Measurements from ENCODE around the gene LRRN3. TPM values are rescaled to one million over a fixed set of nuclear protein-coding genes. Genes with fewer than 3 reads are reported as not detected.

LRRN3 gene
- total RNA-seq, 1 donor from 2014 or later = 6.3 TPM

DNA sequence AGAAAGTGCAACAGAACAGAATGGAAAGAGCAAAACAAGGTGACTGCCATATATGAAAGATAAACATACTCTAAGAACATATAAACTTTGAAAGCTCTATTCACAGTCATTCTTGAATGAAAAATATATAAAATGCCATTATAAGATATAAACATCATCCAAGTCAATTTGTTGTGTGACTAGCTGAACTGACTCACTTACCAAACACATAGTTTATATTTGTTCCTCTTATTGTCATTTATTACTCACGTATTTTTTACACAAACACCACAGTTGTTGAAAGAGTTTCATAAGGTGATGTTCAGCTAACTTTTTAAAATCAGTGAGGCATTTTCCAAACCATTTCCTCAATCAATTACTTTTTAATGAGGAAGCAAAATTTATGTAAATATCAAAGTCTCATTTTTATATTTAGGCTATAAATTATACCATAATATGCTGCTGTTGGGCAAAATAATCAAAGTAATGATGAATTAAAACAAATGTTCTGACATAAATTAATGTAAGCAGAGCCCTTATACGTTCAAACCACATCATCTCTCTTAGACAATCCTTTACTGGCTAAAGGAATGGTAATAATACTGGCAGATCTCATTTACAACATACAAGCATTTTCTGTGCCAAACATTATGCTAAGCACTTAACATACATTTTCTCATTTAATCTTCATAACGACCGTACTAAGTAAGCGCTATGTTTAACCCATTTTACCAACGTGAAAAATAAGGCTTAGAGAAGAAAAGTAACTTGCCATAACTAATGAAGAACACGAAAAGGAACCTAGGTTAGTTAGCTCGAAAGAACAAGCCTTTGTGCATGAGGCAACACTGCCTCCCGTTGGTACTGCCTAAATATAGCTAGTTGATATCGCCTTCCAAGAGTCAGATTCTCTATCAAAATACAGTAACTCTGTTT lies 7.3 kb downstream of the LRRN3 start:
- peaks cover 26% of the 10 kb centered on the region for H3K4me1 Mint-ChIP-seq (ENCODE audit: low read depth, unreplicated experiment)
- TF ChIP-seq, protein P1, sequence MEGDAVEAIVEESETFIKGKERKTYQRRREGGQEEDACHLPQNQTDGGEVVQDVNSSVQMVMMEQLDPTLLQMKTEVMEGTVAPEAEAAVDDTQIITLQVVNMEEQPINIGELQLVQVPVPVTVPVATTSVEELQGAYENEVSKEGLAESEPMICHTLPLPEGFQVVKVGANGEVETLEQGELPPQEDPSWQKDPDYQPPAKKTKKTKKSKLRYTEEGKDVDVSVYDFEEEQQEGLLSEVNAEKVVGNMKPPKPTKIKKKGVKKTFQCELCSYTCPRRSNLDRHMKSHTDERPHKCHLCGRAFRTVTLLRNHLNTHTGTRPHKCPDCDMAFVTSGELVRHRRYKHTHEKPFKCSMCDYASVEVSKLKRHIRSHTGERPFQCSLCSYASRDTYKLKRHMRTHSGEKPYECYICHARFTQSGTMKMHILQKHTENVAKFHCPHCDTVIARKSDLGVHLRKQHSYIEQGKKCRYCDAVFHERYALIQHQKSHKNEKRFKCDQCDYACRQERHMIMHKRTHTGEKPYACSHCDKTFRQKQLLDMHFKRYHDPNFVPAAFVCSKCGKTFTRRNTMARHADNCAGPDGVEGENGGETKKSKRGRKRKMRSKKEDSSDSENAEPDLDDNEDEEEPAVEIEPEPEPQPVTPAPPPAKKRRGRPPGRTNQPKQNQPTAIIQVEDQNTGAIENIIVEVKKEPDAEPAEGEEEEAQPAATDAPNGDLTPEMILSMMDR (IDR thresholded peaks at IDR 0.05; ENCODE audit: partially characterized antibody, unreplicated experiment) = peak; percentile 21
- H3K9me3 Mint-ChIP-seq (ENCODE audit: unreplicated experiment) = no peaks in the 10 kb centered on the region
- no peaks in the 10 kb centered on the region for H3K36me3 Mint-ChIP-seq (ENCODE audit: unreplicated experiment)
- no peak overlapping the region for H3K27ac Mint-ChIP-seq (ENCODE audit: unreplicated experiment)
- no peak overlapping the region for H3K4me3 Mint-ChIP-seq (ENCODE audit: unreplicated experiment)
- H3K27me3 Mint-ChIP-seq (ENCODE audit: unreplicated experiment) = no peaks in the 10 kb centered on the region
- DNase-seq = peak; percentile 45

DNA sequence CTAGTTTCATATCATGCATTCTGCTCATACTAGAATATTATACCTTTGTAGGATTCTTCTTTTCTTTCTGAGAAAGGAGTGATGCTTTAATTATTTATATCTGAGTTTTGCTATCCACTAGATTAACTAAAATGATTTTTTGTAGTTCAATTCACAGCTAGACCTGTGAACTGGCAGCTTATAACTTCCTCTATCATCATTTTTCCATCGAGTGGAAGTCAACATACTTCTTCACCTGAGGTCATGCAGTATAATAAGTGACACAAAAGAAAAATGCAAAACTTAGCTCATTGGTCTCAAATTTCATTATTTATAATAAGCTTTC lies 8.0 kb downstream of the LRRN3 start:
- Mint-ChIP-seq H3K36me3 (ENCODE audit: unreplicated experiment) (no peaks in the 10 kb centered on the region), H3K27ac (ENCODE audit: unreplicated experiment) (no peak overlapping the region), H3K4me1 (ENCODE audit: low read depth, unreplicated experiment) (peaks cover 23% of the 10 kb centered on the region), H3K27me3 (ENCODE audit: unreplicated experiment) (no peaks in the 10 kb centered on the region), H3K9me3 (ENCODE audit: unreplicated experiment) (no peaks in the 10 kb centered on the region), H3K4me3 (ENCODE audit: unreplicated experiment) (no peak overlapping the region)
- TF ChIP-seq, protein P1 (IDR thresholded peaks at IDR 0.05; ENCODE audit: partially characterized antibody, unreplicated experiment) = peak; percentile 6
- DNase-seq = no peak

DNA sequence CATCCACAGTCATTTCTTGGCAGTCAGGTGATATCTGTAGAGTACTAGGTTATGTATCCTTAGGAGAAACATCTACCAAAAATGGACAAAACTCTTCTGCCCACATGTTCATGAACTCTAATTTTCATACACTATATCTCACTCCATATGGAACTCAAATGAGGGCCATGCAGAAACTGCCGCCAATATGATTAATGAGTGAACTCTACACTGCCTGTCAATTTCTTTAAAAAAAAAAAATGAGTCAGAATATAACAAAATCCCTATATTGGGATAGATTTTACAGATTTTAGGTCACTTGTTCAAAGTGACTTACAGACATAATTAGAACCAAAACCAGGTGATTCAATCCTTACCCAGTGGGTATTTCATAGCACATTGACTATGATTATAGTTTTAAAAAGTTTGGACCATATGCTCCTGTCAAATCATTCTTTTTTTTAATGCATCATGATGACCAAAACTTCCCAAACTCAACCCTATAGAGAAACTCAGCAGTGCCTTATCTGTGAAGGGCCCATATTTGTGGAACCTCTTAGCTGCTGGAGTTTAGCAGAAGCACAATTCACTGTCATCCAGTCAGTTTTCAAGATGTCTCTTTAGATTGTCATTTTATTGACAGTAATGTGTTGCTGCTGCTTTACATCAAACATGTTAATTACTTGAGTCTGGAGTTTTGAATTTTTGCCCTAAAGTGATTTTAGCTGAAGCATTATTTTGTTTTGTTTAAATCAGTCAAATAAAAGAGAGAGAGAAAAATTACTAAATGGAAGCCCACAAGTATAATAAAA lies 11.1 kb downstream of the LRRN3 start:
- no peak overlapping the region for H3K27ac Mint-ChIP-seq (ENCODE audit: unreplicated experiment)
- peaks cover 5% of the 10 kb centered on the region for H3K4me1 Mint-ChIP-seq (ENCODE audit: low read depth, unreplicated experiment)
- H3K36me3 Mint-ChIP-seq (ENCODE audit: unreplicated experiment) = no peaks in the 10 kb centered on the region
- no peak for DNase-seq
- no peak overlapping the region for H3K4me3 Mint-ChIP-seq (ENCODE audit: unreplicated experiment)
- H3K9me3 Mint-ChIP-seq (ENCODE audit: unreplicated experiment) = no peaks in the 10 kb centered on the region
- TF ChIP-seq, protein P1 (IDR thresholded peaks at IDR 0.05; ENCODE audit: partially characterized antibody, unreplicated experiment) = no peak
- no peaks in the 10 kb centered on the region for H3K27me3 Mint-ChIP-seq (ENCODE audit: unreplicated experiment)

DNA sequence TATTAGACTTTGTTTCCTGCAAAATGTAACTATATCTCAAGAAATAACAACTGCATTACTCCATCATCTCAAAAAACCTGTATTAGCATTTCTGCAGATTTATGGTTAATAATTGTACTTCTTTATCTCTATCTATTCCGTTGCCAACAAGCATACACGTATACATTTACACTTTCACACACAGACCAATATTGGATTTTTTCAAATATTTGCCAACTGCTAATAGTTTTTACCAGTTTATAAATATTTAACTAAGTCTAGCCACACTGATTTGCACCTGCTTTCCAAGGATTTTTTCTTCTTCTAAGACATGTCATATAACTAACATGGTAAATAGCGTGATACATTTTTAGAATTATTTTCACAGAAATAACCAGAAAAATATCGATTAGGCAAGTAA lies 12.2 kb downstream of the LRRN3 start:
- TF ChIP-seq, protein P1 (IDR thresholded peaks at IDR 0.05; ENCODE audit: partially characterized antibody, unreplicated experiment) = no peak
- H3K9me3 Mint-ChIP-seq (ENCODE audit: unreplicated experiment) = no peaks in the 10 kb centered on the region
- no peak overlapping the region for H3K4me3 Mint-ChIP-seq (ENCODE audit: unreplicated experiment)
- H3K4me1 Mint-ChIP-seq (ENCODE audit: low read depth, unreplicated experiment) = peaks cover 2% of the 10 kb centered on the region
- H3K36me3 Mint-ChIP-seq (ENCODE audit: unreplicated experiment) = no peaks in the 10 kb centered on the region
- no peak for DNase-seq
- no peak overlapping the region for H3K27ac Mint-ChIP-seq (ENCODE audit: unreplicated experiment)
- H3K27me3 Mint-ChIP-seq (ENCODE audit: unreplicated experiment) = no peaks in the 10 kb centered on the region

Measured in glutamatergic neuron (in vitro differentiated cells).